Calu3 (cell line): ENCODE data around the gene MCF2L. TPM values are rescaled to one million over a fixed set of nuclear protein-coding genes. Genes with fewer than 3 reads are reported as not detected.

Experiments used
- BruUV-seq: library from RNA; stranded (reverse); fragments of 400-500 nt; replicated peaks from 2 replicates; lab custom pipeline; 2021; lab: Mats Ljungman, UMichigan
- CTCF ChIA-PET: fragments of 300-600 bp; sonication (Branson Sonifier 250); formaldehyde crosslinking; loops from one replicate; lab custom pipeline; 2022; ENCODE audit warnings: antibody characterized with exemption; lab: Charles Lee
- DNase-seq: peaks from one replicate; pipeline ENCODE4 v3.0.0; 2022
- H3K27ac Mint-ChIP-seq: one replicate; pipeline ENCODE4 v1.8.0; 2022; ENCODE audit warnings: mixed read lengths; ENCODE audit not compliant: unreplicated experiment
- H3K27me3 Mint-ChIP-seq: one replicate; pipeline ENCODE4 v1.8.0; 2022; ENCODE audit warnings: mixed read lengths; ENCODE audit not compliant: unreplicated experiment
- H3K36me3 Mint-ChIP-seq: one replicate; pipeline ENCODE4 v1.8.0; 2022; ENCODE audit warnings: mild to moderate bottlenecking, moderate library complexity, mixed read lengths; ENCODE audit not compliant: insufficient read depth, unreplicated experiment
- H3K4me1 Mint-ChIP-seq: one replicate; pipeline ENCODE4 v1.8.0; 2022; ENCODE audit warnings: mild to moderate bottlenecking, low read depth, mixed read lengths; ENCODE audit not compliant: unreplicated experiment
- H3K4me3 Mint-ChIP-seq: one replicate; pipeline ENCODE4 v1.8.0; 2022; ENCODE audit warnings: mild to moderate bottlenecking, low read depth, moderate library complexity, mixed read lengths; ENCODE audit not compliant: unreplicated experiment
- H3K9me3 Mint-ChIP-seq: one replicate; pipeline ENCODE4 v1.8.0; 2022; ENCODE audit warnings: low read depth, mixed read lengths; ENCODE audit not compliant: unreplicated experiment
- intact Hi-C: fragments of 100-400 bp; cut with micrococcal nuclease; formaldehyde crosslinking; loops from one replicate; pipeline ENCODE4 v1.10.0; 2022; ENCODE audit not compliant: unreplicated experiment
- total RNA-seq: library from RNA; stranded (reverse); gene quantifications from 2 replicates; pipeline ENCODE4 v1.2.3, GENCODE V29; 2022
- TF ChIP-seq, protein P1 (sequence below): fragments of 200-600 bp; IDR thresholded peaks from one replicate; pipeline ENCODE4 v1.8.0; 2022; ENCODE audit warnings: antibody characterized with exemption; ENCODE audit not compliant: unreplicated experiment

MCF2L gene
- total RNA-seq, 1 experiment from 2014 or later: 12.9 TPM

- H3K4me1 Mint-ChIP-seq: no peaks in the 10 kb centered on the region
- peaks cover 3% of the 10 kb centered on the region for H3K9me3 Mint-ChIP-seq
- intact Hi-C loops: no loop called here
- no peak overlapping the region for H3K27ac Mint-ChIP-seq
- TF ChIP-seq, protein P1, sequence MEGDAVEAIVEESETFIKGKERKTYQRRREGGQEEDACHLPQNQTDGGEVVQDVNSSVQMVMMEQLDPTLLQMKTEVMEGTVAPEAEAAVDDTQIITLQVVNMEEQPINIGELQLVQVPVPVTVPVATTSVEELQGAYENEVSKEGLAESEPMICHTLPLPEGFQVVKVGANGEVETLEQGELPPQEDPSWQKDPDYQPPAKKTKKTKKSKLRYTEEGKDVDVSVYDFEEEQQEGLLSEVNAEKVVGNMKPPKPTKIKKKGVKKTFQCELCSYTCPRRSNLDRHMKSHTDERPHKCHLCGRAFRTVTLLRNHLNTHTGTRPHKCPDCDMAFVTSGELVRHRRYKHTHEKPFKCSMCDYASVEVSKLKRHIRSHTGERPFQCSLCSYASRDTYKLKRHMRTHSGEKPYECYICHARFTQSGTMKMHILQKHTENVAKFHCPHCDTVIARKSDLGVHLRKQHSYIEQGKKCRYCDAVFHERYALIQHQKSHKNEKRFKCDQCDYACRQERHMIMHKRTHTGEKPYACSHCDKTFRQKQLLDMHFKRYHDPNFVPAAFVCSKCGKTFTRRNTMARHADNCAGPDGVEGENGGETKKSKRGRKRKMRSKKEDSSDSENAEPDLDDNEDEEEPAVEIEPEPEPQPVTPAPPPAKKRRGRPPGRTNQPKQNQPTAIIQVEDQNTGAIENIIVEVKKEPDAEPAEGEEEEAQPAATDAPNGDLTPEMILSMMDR: no peak
- CTCF ChIA-PET: no interaction called here
- H3K27me3 Mint-ChIP-seq: no peaks in the 10 kb centered on the region
- peak overlapping the region; percentile 62 for H3K4me3 Mint-ChIP-seq
- H3K36me3 Mint-ChIP-seq: no peaks in the 10 kb centered on the region
- no TSS peak for BruUV-seq
- no peak for DNase-seq
Measured at GRCh38 chr13:112967686-112968379, 1.2 kb upstream of the MCF2L start.

- H3K4me1 Mint-ChIP-seq: no peaks in the 10 kb centered on the region
- H3K27ac Mint-ChIP-seq: no peak overlapping the region
- peaks cover 3% of the 10 kb centered on the region for H3K9me3 Mint-ChIP-seq
- no peaks in the 10 kb centered on the region for H3K36me3 Mint-ChIP-seq
- DNase-seq: peak; percentile 16
- intact Hi-C loops: no loop called here
- H3K4me3 Mint-ChIP-seq: peak overlapping the region; percentile 62
- no TSS peak for BruUV-seq
- TF ChIP-seq, protein P1: no peak
- no peaks in the 10 kb centered on the region for H3K27me3 Mint-ChIP-seq
- CTCF ChIA-PET: no interaction called here
Measured at GRCh38 chr13:112968380-112968909, 569 bp upstream of the MCF2L start.

DNA sequence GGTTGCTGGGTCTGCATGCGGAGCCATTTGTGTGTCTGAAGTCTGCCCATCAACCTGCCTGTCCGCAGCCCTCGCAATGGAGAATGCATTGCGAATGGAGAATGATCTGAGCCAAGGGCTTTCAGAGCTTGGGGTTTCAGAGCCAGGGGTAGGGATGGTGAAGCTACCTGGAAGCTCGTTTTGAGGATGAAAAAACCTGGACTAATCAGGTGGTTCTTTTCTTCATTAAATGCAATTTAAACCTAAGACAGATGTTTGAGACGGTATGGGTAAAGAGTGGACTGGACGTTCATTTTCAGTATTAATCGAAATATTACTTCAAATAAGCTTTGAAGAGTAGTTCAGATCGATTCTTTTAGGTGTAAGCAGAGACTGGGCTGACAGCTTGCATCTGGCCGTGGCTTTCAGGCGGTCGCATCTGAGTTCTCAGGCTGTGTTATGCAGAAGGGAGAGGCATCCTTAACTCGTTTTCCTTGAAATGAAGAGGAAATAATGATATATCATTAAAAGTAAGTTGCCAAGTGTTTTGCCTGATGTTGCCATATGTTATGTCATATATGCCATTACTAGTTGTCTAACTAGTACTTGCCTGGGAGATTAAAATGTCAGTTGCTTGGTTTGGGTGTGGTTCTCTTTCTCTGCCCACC is 801 bp downstream of the MCF2L start:
- TF ChIP-seq, protein P1: no peak
- no peak overlapping the region for H3K27ac Mint-ChIP-seq
- H3K36me3 Mint-ChIP-seq: no peaks in the 10 kb centered on the region
- H3K27me3 Mint-ChIP-seq: no peaks in the 10 kb centered on the region
- no peak for DNase-seq
- BruUV-seq: no TSS peak
- CTCF ChIA-PET: no interaction called here
- intact Hi-C loops: no loop called here
- H3K4me3 Mint-ChIP-seq: peak overlapping the region; percentile 62
- H3K9me3 Mint-ChIP-seq: peaks cover 3% of the 10 kb centered on the region
- no peaks in the 10 kb centered on the region for H3K4me1 Mint-ChIP-seq

GRCh38 chr13:112970552-112971287 is 1.7 kb downstream of the MCF2L start:
- TF ChIP-seq, protein P1: no peak
- Mint-ChIP-seq H3K4me3 (no peak overlapping the region), H3K9me3 (peaks cover 3% of the 10 kb centered on the region), H3K27me3 (no peaks in the 10 kb centered on the region), H3K36me3 (no peaks in the 10 kb centered on the region), H3K27ac (no peak overlapping the region), H3K4me1 (no peaks in the 10 kb centered on the region)
- CTCF ChIA-PET: no interaction called here
- intact Hi-C loops: no loop called here
- no TSS peak for BruUV-seq
- no peak for DNase-seq
